Astrocyte (in vitro differentiated cells and primary cell): ENCODE data around the gene TPM2. TPM values are rescaled to one million over a fixed set of nuclear protein-coding genes. Genes with fewer than 3 reads are reported as not detected.
A peak's percentile ranks its signal among the peaks of the same experiment; 100 is the strongest.
"Not testable (repeated sequence)": the region's sequence is repeated elsewhere in the genome, so short reads cannot be mapped to it uniquely, and the experiment has no call there.

Experiments
- DNase-seq: peaks from one replicate; pipeline ENCODE4 v3.0.0-alpha.2; 2010; ENCODE audit warnings: low read depth
- FAIRE-seq: peaks from 2 replicates; lab custom pipeline; 2011; peaks lifted over from hg19 to GRCh38; lab: Jason Lieb, UNC
- H2AFZ ChIP-seq: 2 replicates; pipeline ENCODE4 v1.6.0; 2012; ENCODE audit warnings: low read depth, low read length, inconsistent platforms
- H3K27ac ChIP-seq: 2 replicates; pipeline ENCODE4 v1.5.1; 2011; ENCODE audit warnings: low read depth, low read length, inconsistent platforms
- H3K27me3 ChIP-seq: 2 replicates; pipeline ENCODE4 v1.6.0; 2011; ENCODE audit warnings: low read length, inconsistent platforms; ENCODE audit not compliant: insufficient read depth
- H3K36me3 ChIP-seq: 2 replicates; pipeline ENCODE4 v1.5.1; 2011; ENCODE audit warnings: low read length, inconsistent platforms; ENCODE audit not compliant: insufficient read depth
- H3K4me1 ChIP-seq: 2 replicates; pipeline ENCODE4 v1.5.1; 2011; ENCODE audit warnings: low read length, inconsistent platforms; ENCODE audit not compliant: insufficient read depth
- H3K4me2 ChIP-seq: 2 replicates; pipeline ENCODE4 v1.6.0; 2012; ENCODE audit warnings: low read length, inconsistent platforms
- H3K4me3 ChIP-seq: 2 replicates; pipeline ENCODE4 v1.5.1; 2011; ENCODE audit warnings: low read depth, mild to moderate bottlenecking, low read length, inconsistent platforms; ENCODE audit not compliant: insufficient read depth
- H3K79me2 ChIP-seq: 2 replicates; pipeline ENCODE4 v1.6.0; 2012; ENCODE audit warnings: mild to moderate bottlenecking, low read length, inconsistent platforms; ENCODE audit not compliant: insufficient read depth
- H3K9ac ChIP-seq: 2 replicates; pipeline ENCODE4 v1.6.0; 2012; ENCODE audit warnings: mild to moderate bottlenecking, low read length, inconsistent platforms
- H3K9me3 ChIP-seq: 2 replicates; pipeline ENCODE4 v1.5.1; 2012; ENCODE audit warnings: low read depth, mild to moderate bottlenecking, low read length, inconsistent platforms; ENCODE audit not compliant: insufficient read depth
- H4K20me1 ChIP-seq: 2 replicates; pipeline ENCODE4 v1.6.0; 2012; ENCODE audit warnings: low read length, inconsistent platforms; ENCODE audit not compliant: insufficient read depth
- H3K27ac Mint-ChIP-seq: one replicate; pipeline ENCODE4 v1.8.0; 2021; ENCODE audit warnings: mild to moderate bottlenecking, mixed read lengths; ENCODE audit not compliant: unreplicated experiment
- H3K27me3 Mint-ChIP-seq: one replicate; pipeline ENCODE4 v1.8.0; 2021; ENCODE audit warnings: low read depth, mixed read lengths; ENCODE audit not compliant: unreplicated experiment
- H3K36me3 Mint-ChIP-seq: one replicate; pipeline ENCODE4 v1.8.0; 2021; ENCODE audit warnings: low read depth, mixed read lengths; ENCODE audit not compliant: unreplicated experiment
- H3K4me1 Mint-ChIP-seq: one replicate; pipeline ENCODE4 v1.8.0; 2021; ENCODE audit warnings: low read depth, mixed read lengths; ENCODE audit not compliant: unreplicated experiment
- H3K4me3 Mint-ChIP-seq: one replicate; pipeline ENCODE4 v1.8.0; 2021; ENCODE audit warnings: mild to moderate bottlenecking, moderate library complexity, mixed read lengths; ENCODE audit not compliant: unreplicated experiment
- H3K9me3 Mint-ChIP-seq: one replicate; pipeline ENCODE4 v1.8.0; 2021; ENCODE audit warnings: mild to moderate bottlenecking, mixed read lengths; ENCODE audit not compliant: unreplicated experiment
- EZH2 ChIP-seq: IDR thresholded peaks from 2 replicates; pipeline ENCODE4 v1.6.1; 2012; ENCODE audit warnings: mild to moderate bottlenecking, low read length, inconsistent platforms; ENCODE audit not compliant: insufficient read depth
- total RNA-seq: library from RNA; stranded (reverse); gene quantifications from 2 replicates; pipeline ENCODE4 v1.2.1, GENCODE V29; 2021
- TF ChIP-seq, protein P1 (sequence below): IDR thresholded peaks from 2 replicates; pipeline ENCODE4 v1.5.1; 2011; ENCODE audit warnings: low read depth, mild to moderate bottlenecking, inconsistent platforms, low read length, moderate library complexity; ENCODE audit not compliant: insufficient read depth

TPM2 gene
- total RNA-seq, 1 donor from 2014 or later: 2,001 TPM

DNA sequence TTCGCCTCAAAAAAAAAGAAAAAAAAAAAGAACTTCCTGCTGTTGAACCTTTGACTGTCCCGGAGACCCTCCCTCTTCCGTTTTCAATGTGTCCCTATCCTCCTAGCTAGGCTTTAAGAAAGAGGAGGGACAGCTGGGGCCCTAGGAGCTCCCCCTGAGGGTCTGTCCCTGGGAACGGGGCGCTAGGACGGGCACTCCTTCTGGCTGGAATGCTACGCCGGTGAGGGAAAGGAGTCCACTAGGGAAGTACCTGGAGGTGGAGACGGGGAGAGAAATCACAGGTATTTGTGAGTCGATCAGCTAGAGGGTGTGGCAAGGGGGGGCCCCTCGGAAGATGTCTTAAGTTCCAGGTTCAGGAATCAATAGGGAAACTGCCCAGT is 43.6 kb downstream of the TPM2 start:
- Mint-ChIP-seq H3K4me1 (peaks cover 11% of the 10 kb centered on the region), H3K27ac (peak overlapping the region; percentile 77), H3K27me3 (no peaks in the 10 kb centered on the region), H3K9me3 (no peaks in the 10 kb centered on the region), H3K36me3 (peaks cover 2% of the 10 kb centered on the region), H3K4me3 (peak overlapping the region; percentile 88)
- H3K79me2 ChIP-seq: no peaks in the 10 kb centered on the region
- H3K4me3 ChIP-seq: peak overlapping the region; percentile 73
- DNase-seq (peak; percentile 8), FAIRE-seq (no peak)
- H4K20me1 ChIP-seq: no peaks in the 10 kb centered on the region
- H3K27me3 ChIP-seq: no peaks in the 10 kb centered on the region
- no peak overlapping the region for H3K27ac ChIP-seq
- peak overlapping the region; percentile 79 for H3K9ac ChIP-seq
- H3K36me3 ChIP-seq: no peaks in the 10 kb centered on the region
- TF ChIP-seq, protein P1, sequence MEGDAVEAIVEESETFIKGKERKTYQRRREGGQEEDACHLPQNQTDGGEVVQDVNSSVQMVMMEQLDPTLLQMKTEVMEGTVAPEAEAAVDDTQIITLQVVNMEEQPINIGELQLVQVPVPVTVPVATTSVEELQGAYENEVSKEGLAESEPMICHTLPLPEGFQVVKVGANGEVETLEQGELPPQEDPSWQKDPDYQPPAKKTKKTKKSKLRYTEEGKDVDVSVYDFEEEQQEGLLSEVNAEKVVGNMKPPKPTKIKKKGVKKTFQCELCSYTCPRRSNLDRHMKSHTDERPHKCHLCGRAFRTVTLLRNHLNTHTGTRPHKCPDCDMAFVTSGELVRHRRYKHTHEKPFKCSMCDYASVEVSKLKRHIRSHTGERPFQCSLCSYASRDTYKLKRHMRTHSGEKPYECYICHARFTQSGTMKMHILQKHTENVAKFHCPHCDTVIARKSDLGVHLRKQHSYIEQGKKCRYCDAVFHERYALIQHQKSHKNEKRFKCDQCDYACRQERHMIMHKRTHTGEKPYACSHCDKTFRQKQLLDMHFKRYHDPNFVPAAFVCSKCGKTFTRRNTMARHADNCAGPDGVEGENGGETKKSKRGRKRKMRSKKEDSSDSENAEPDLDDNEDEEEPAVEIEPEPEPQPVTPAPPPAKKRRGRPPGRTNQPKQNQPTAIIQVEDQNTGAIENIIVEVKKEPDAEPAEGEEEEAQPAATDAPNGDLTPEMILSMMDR: no peak
- TF ChIP-seq EZH2: no peak
- no peaks in the 10 kb centered on the region for H3K9me3 ChIP-seq
- peak overlapping the region; percentile 83 for H2AFZ ChIP-seq
- peak overlapping the region; percentile 88 for H3K4me2 ChIP-seq
- peaks cover 16% of the 10 kb centered on the region for H3K4me1 ChIP-seq

DNA sequence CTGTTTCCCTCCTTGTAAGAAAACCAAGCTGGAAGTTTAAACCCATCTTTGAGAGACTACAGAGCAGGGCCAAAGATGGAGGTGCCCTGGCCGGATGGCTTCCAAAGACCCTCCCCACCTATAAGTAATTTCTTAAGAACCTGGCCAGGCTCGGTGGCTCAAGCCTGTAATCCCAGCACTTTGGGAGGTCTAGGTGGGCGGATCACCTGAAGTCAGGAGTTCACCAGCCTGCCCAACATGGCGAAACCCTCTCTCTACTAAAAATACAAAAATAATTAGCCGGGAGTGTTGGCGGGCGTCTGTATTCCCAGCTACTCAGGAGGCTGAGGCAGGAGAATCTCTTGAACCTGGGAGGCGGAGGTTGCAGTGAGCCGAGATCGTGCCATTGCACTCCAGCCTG is 44.0 kb downstream of the TPM2 start:
- peak overlapping the region; percentile 83 for H2AFZ ChIP-seq

DNA sequence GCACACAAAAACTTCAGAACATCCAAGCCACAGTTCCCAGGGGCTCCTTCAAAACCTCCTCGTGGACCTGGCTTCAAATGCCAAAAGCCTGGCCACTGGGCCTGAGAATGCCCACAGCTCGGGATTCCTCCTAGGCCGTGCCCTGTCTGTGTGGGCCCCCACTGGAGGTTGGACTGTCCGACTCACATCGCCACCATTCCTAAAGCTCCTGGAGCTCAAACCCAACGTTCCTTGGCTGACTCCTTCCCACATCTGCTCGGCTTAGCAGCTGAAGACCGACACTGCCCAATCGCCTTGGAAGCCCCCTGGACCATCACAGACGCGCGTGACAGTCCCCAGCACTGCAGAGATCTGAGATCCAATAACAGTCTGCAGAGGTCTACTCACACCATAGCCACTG is 46.7 kb downstream of the TPM2 start:
- H2AFZ ChIP-seq: no peak overlapping the region
- FAIRE-seq: no peak
- H3K27ac ChIP-seq: no peak overlapping the region
- no peaks in the 10 kb centered on the region for H3K36me3 ChIP-seq
- peaks cover 6% of the 10 kb centered on the region for H3K4me1 ChIP-seq
- Mint-ChIP-seq H3K4me3 (no peak overlapping the region), H3K4me1 (peaks cover 4% of the 10 kb centered on the region), H3K9me3 (peaks cover 3% of the 10 kb centered on the region), H3K36me3 (peaks cover 8% of the 10 kb centered on the region), H3K27me3 (no peaks in the 10 kb centered on the region), H3K27ac (no peak overlapping the region)
- no peak overlapping the region for H3K4me2 ChIP-seq
- no peaks in the 10 kb centered on the region for H3K79me2 ChIP-seq
- TF ChIP-seq EZH2: no peak
- TF ChIP-seq, protein P1: no peak
- DNase-seq: no peak
- H3K9me3 ChIP-seq: no peaks in the 10 kb centered on the region
- H3K27me3 ChIP-seq: no peaks in the 10 kb centered on the region
- H3K9ac ChIP-seq: no peak overlapping the region
- no peaks in the 10 kb centered on the region for H4K20me1 ChIP-seq
- H3K4me3 ChIP-seq: no peak overlapping the region

More for the DNA sequence above, 44.0 kb downstream of the TPM2 start:
- not testable (repeated sequence) for H3K36me3 ChIP-seq, DNase-seq, H3K27me3 ChIP-seq, H3K79me2 ChIP-seq, H4K20me1 ChIP-seq, FAIRE-seq, H3K27ac Mint-ChIP-seq, H3K4me3 ChIP-seq, H3K27ac ChIP-seq, H3K9me3 ChIP-seq, H3K36me3 Mint-ChIP-seq, H3K27me3 Mint-ChIP-seq, H3K9ac ChIP-seq, H3K9me3 Mint-ChIP-seq
- Mint-ChIP-seq H3K4me3 (peak overlapping the region; percentile 88), H3K4me1 (peaks cover 11% of the 10 kb centered on the region)
- Histone ChIP-seq H3K4me2 (peak overlapping the region; percentile 88), H3K4me1 (peaks cover 16% of the 10 kb centered on the region)

DNA sequence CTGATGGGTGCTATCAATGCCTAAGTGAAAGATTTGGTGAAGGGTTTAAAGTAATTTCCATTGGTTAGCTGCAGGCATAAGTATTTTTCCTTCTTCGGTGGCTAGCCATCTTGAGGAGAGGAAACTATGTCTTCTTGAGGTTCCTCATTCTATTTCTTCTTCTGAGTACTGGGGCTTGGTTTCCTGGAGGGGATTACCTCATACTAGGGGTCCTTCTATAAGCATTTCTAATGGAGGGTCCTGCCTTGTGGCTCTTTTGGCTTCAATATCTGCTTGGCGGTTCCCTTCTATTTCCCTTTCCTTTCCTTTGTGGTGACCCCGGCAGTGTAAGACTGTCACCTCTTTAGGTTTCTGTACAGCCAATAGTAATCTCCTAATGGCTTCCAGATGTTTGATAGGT is 48.2 kb downstream of the TPM2 start:
- FAIRE-seq, H3K9me3 Mint-ChIP-seq, H3K27ac ChIP-seq, H3K4me1 Mint-ChIP-seq, H3K4me1 ChIP-seq, H3K4me2 ChIP-seq, H3K9ac ChIP-seq, H3K9me3 ChIP-seq, H3K27me3 Mint-ChIP-seq, H2AFZ ChIP-seq, DNase-seq, H3K36me3 ChIP-seq, H3K27me3 ChIP-seq, H3K4me3 ChIP-seq, H3K27ac Mint-ChIP-seq, H3K79me2 ChIP-seq, H3K4me3 Mint-ChIP-seq, H4K20me1 ChIP-seq, H3K36me3 Mint-ChIP-seq: not testable (repeated sequence)

DNA sequence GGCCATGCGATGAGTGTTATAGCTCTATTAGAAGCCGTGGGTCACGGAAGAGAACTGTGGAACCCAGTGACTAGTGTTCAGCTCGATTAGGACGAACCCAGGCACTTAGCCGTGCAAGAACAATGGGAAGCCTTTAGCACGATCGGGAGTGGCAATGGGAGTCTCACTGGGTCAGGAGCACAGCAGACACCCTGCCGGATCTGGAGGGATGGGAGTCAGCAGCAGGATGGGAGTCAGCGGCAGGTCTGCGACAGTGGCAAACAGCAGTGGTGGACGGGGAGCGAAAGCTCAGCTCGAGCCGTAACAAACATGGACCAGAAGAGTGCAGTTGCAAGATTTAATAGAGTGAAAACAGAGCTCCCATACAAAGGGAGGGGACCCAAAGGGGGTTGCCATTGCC is 49.3 kb downstream of the TPM2 start:
- DNase-seq: not testable (repeated sequence)

More for the DNA sequence above, 49.3 kb downstream of the TPM2 start:
- not testable (repeated sequence) for H3K36me3 ChIP-seq, H3K9me3 ChIP-seq, FAIRE-seq, H3K36me3 Mint-ChIP-seq, H3K27me3 ChIP-seq, H3K9me3 Mint-ChIP-seq, H3K4me3 ChIP-seq, H3K79me2 ChIP-seq, H3K27ac ChIP-seq, H3K4me1 ChIP-seq, H3K9ac ChIP-seq, H3K27ac Mint-ChIP-seq, H4K20me1 ChIP-seq, H3K4me3 Mint-ChIP-seq, H3K27me3 Mint-ChIP-seq, H3K4me1 Mint-ChIP-seq, H3K4me2 ChIP-seq, H2AFZ ChIP-seq
